Calu3 (cell line): Measurements from ENCODE around the gene TMEM184B. TPM values are rescaled to one million over a fixed set of nuclear protein-coding genes. Genes with fewer than 3 reads are reported as not detected.
A peak's percentile ranks its signal among the peaks of the same experiment; 100 is the strongest.

Experiments used
- BruUV-seq: library from RNA; stranded (reverse); fragments of 400-500 nt; replicated peaks from 2 replicates; lab custom pipeline; 2021; lab: Mats Ljungman, UMichigan
- CTCF ChIA-PET: fragments of 300-600 bp; sonication (Branson Sonifier 250); formaldehyde crosslinking; loops from one replicate; lab custom pipeline; 2022; ENCODE audit warnings: antibody characterized with exemption; lab: Charles Lee
- DNase-seq: peaks from one replicate; pipeline ENCODE4 v3.0.0; 2022
- H3K27ac Mint-ChIP-seq: one replicate; pipeline ENCODE4 v1.8.0; 2022; ENCODE audit warnings: mixed read lengths; ENCODE audit not compliant: unreplicated experiment
- H3K27me3 Mint-ChIP-seq: one replicate; pipeline ENCODE4 v1.8.0; 2022; ENCODE audit warnings: mixed read lengths; ENCODE audit not compliant: unreplicated experiment
- H3K36me3 Mint-ChIP-seq: one replicate; pipeline ENCODE4 v1.8.0; 2022; ENCODE audit warnings: mild to moderate bottlenecking, moderate library complexity, mixed read lengths; ENCODE audit not compliant: insufficient read depth, unreplicated experiment
- H3K4me1 Mint-ChIP-seq: one replicate; pipeline ENCODE4 v1.8.0; 2022; ENCODE audit warnings: mild to moderate bottlenecking, low read depth, mixed read lengths; ENCODE audit not compliant: unreplicated experiment
- H3K4me3 Mint-ChIP-seq: one replicate; pipeline ENCODE4 v1.8.0; 2022; ENCODE audit warnings: mild to moderate bottlenecking, low read depth, moderate library complexity, mixed read lengths; ENCODE audit not compliant: unreplicated experiment
- H3K9me3 Mint-ChIP-seq: one replicate; pipeline ENCODE4 v1.8.0; 2022; ENCODE audit warnings: low read depth, mixed read lengths; ENCODE audit not compliant: unreplicated experiment
- intact Hi-C: fragments of 100-400 bp; cut with micrococcal nuclease; formaldehyde crosslinking; loops from one replicate; pipeline ENCODE4 v1.10.0; 2022; ENCODE audit not compliant: unreplicated experiment
- total RNA-seq: library from RNA; stranded (reverse); gene quantifications from 2 replicates; pipeline ENCODE4 v1.2.3, GENCODE V29; 2022
- TF ChIP-seq, protein P1 (sequence below): fragments of 200-600 bp; IDR thresholded peaks from one replicate; pipeline ENCODE4 v1.8.0; 2022; ENCODE audit warnings: antibody characterized with exemption; ENCODE audit not compliant: unreplicated experiment

TMEM184B gene
- total RNA-seq, 1 experiment from 2014 or later = 114 TPM

DNA sequence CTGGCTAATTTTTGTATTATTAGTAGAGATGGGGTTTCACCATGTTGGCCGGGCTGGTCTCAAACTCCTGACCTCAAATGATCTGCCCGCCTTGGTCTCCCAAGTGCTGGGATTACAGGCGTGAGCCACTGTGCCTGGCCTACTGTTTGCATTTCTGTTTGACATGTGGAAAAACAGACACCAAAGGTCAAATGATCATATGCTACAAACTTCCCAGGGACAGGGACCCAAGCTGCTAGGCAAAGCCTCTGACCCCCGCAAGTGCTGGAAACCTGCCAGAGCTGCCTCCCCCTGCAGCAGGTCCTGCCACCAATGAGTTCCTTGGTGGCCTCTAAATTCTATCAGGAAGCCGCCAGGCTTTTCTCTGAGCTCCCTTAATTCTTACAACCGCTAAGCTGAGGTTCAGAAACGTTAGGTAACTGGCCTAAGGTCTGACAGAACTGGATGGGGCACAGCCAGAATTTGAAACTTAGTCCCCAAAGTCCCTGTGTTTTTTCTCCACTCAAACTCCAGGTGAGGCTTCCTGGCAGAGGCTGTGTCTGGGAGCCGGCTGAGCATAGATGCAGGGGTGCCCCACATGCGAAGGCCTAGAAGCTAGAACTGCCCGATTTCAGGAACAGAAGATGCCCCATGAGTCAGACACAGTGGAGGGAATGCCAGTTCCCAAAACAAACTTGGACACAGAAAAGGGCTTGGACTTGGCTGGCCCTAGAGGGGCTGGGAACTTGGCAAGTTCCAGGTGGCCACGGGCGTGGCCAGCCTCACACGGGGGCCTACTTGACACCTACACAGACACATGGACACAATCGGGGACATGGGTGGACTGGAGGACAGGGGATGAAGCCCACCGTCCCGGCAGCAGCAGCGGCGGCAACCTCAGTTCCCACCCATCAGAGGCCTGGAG is 37.1 kb upstream of the TMEM184B start:
- H3K27me3 Mint-ChIP-seq = no peaks in the 10 kb centered on the region
- H3K4me3 Mint-ChIP-seq = no peak overlapping the region
- no peak overlapping the region for H3K27ac Mint-ChIP-seq
- H3K9me3 Mint-ChIP-seq = no peaks in the 10 kb centered on the region
- TF ChIP-seq, protein P1, sequence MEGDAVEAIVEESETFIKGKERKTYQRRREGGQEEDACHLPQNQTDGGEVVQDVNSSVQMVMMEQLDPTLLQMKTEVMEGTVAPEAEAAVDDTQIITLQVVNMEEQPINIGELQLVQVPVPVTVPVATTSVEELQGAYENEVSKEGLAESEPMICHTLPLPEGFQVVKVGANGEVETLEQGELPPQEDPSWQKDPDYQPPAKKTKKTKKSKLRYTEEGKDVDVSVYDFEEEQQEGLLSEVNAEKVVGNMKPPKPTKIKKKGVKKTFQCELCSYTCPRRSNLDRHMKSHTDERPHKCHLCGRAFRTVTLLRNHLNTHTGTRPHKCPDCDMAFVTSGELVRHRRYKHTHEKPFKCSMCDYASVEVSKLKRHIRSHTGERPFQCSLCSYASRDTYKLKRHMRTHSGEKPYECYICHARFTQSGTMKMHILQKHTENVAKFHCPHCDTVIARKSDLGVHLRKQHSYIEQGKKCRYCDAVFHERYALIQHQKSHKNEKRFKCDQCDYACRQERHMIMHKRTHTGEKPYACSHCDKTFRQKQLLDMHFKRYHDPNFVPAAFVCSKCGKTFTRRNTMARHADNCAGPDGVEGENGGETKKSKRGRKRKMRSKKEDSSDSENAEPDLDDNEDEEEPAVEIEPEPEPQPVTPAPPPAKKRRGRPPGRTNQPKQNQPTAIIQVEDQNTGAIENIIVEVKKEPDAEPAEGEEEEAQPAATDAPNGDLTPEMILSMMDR = no peak
- CTCF ChIA-PET = no interaction called here
- H3K36me3 Mint-ChIP-seq = peaks cover 68% of the 10 kb centered on the region
- H3K4me1 Mint-ChIP-seq = peaks cover 63% of the 10 kb centered on the region
- intact Hi-C loops = loop anchor here (10.0 kb wide), 1 partner anchor 255 kb away; the partner anchor contains the start of gene PICK1
- DNase-seq = no peak
- no TSS peak for BruUV-seq

DNA sequence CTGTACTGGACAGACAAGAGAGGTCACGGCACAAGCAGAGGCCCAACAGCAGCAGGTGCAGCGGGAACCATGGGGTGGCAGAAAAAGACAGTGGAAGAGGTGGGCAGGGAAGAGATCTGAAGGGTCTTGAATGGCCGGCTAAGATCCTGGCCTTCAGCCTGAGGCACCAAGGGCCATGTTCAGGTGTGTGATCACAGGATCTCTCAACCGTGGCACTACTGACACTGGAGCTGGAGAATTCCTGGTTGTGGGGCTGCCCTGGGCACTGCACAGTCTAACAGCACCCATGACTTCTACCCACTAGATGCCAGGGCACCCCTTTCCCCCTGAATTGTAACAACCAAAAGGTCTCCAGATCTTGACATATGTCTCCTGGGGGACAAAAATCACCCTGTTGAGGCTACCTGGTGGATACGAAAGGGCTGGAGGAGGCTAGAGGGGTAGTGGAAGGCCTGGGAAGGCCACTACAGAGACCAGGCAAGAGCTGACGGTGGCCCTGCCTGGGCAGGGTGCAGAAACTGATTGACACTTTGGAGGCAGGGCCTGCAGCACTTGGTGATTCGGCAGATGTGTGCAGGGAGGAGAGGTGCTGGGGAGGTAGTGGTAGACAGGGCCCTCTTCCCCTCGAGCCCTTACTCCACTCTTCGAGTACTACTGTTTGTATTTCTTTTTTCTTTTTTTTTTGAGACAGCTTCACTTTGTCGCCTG is 36.1 kb upstream of the TMEM184B start:
- Mint-ChIP-seq H3K4me3 (no peak overlapping the region), H3K9me3 (no peaks in the 10 kb centered on the region), H3K36me3 (peaks cover 68% of the 10 kb centered on the region), H3K27ac (no peak overlapping the region), H3K4me1 (peaks cover 63% of the 10 kb centered on the region), H3K27me3 (no peaks in the 10 kb centered on the region)
- no peak for DNase-seq
- TF ChIP-seq, protein P1 = no peak
- CTCF ChIA-PET = no interaction called here
- intact Hi-C loops = no loop called here
- no TSS peak for BruUV-seq

DNA sequence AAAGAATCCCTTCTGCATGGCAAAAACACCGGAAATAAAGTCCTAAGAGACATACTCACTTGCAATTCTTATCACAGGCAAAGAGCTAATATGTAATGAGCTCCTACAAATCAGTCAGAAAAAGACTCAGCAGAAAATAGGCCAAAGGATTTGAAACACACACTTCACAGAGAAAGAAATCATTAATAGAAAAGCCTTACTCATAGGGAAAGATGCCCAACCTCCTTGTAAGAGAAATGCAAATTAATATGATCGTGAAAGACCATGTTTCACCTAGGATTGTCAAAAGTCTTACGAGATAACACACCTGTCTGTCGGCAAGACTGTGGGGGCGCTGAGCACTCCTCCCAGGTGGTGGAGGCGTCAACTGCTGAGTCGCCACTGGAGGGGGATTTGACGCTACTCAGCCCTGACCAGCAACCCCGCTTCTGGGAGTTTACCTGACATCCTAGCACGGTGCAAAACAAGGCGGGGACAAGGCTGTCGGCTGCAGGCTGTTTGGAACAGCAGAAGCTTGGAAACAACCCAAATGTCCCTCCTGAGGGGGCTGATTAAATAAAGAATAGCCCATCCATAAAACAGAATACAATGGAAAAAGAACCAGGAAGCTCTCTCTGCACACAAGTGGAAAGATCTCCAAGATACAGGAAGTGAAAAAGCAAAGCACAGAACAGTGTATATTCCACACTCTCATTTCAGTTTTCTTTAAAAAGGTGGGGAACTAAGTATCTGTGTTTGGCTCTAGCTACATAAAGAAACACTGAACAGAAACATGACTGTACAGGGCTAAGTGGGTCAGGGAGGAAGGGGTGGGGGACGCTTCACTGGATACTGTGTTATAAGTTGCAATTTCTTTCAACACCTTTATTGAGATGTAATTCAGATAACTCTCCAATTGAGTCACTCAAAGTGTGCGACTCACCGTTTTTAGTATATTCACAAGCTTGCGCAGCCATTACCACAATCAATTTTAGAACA is 33.0 kb upstream of the TMEM184B start:
- Mint-ChIP-seq H3K36me3 (peaks cover 58% of the 10 kb centered on the region), H3K27ac (peak overlapping the region; percentile 28), H3K4me3 (peak overlapping the region; percentile 43), H3K9me3 (no peaks in the 10 kb centered on the region), H3K4me1 (peaks cover 35% of the 10 kb centered on the region), H3K27me3 (no peaks in the 10 kb centered on the region)
- CTCF ChIA-PET = interaction anchor here (0.6 to 1.4 kb wide), 13 partner anchors 8 to 253 kb away, joined by 3 to 8 read pairs (median 3); partner anchors contain the start of gene BAIAP2L2
- no TSS peak for BruUV-seq
- TF ChIP-seq, protein P1 = no peak
- peak; percentile 47 for DNase-seq
- intact Hi-C loops = no loop called here

DNA sequence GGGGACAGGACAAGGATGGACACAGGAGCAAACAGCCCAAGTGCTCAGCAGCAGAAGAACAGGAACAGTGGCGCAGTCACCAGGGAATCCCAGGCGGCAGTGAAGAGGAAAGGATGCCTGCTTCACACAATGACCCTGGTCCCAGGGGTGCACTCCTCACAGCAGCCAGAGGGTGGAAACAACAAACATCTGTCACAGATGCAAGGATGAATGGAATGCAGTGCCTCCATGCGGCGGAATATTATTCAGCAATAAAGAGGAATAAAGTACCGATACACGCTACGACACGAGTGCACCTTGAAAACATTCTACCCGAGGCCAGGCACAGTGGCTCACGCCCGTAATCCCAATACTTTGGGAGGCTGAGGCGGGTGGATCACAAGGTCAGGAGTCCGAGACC is 31.7 kb upstream of the TMEM184B start:
- no peak overlapping the region for H3K27ac Mint-ChIP-seq
- peaks cover 27% of the 10 kb centered on the region for H3K4me1 Mint-ChIP-seq
- peaks cover 61% of the 10 kb centered on the region for H3K36me3 Mint-ChIP-seq
- TF ChIP-seq, protein P1 = no peak
- intact Hi-C loops = no loop called here
- H3K27me3 Mint-ChIP-seq = no peaks in the 10 kb centered on the region
- CTCF ChIA-PET = interaction anchor here (0.6 to 0.7 kb wide), 2 partner anchors 227 to 1272 kb away, joined by 4 to 5 read pairs; no protein-coding TSS in a partner anchor
- no peak overlapping the region for H3K4me3 Mint-ChIP-seq
- H3K9me3 Mint-ChIP-seq = no peaks in the 10 kb centered on the region
- BruUV-seq = no TSS peak
- DNase-seq = no peak
